HepG2 (cell line): ENCODE results near the gene TASP1. TPM values are rescaled to one million over a fixed set of nuclear protein-coding genes. Genes with fewer than 3 reads are reported as not detected.

Source experiments
- ATAC-seq: fragments of 200-7000 bp; cut with Tn5 transposase; 3 replicates; pipeline ENCODE4 v1.9.1; 2020; ENCODE audit warnings: mild to moderate bottlenecking, moderate library complexity
- BruUV-seq: library from RNA; stranded (reverse); fragments of 400-500 nt; replicated peaks from 2 replicates; lab custom pipeline; 2021; lab: Mats Ljungman, UMichigan
- CTCF ChIA-PET: fragments of 300-600 bp; formaldehyde crosslinking; extraction: SDS; loops from one replicate; lab custom pipeline; 2021; ENCODE audit warnings: low total read pairs, inconsistent platforms, low intra/inter-chr PET ratio; lab: Yijun Ruan, JAX
- POLR2A ChIA-PET: fragments of 350-600 bp; sonication (Branson Sonifier 250); formaldehyde crosslinking; loops from one replicate; lab custom pipeline; 2020; ENCODE audit warnings: antibody characterized with exemption, inconsistent platforms; lab: Yijun Ruan, JAX
- DNase-seq: peaks from one replicate; pipeline ENCODE4 v3.0.0-alpha.2; 2015; ENCODE audit warnings: low spot score
- FAIRE-seq: peaks from 3 replicates; lab custom pipeline; 2011; peaks lifted over from hg19 to GRCh38; lab: Jason Lieb, UNC
- H2AFZ ChIP-seq: one replicate; pipeline ENCODE4 v1.6.1; 2011; ENCODE audit warnings: low read length, inconsistent platforms
- H3K27ac ChIP-seq: fragments of 300-600 bp; 3 replicates; pipeline ENCODE4 v1.8.0; 2011; ENCODE audit warnings: mixed run types, mild to moderate bottlenecking, mixed read lengths, low read length, inconsistent platforms; ENCODE audit not compliant: insufficient read depth; ENCODE audit errors: extremely low read length
- H3K27me3 ChIP-seq, 2 experiments: fragments of 200-600 bp in 1 of 2; 2 replicates in 1 of 2; 3 replicates in 1 of 2; pipeline versions ENCODE4 v1.6.0 to v1.8.0; 2011; ENCODE audit warnings: low read length in 2 of 2, mild to moderate bottlenecking in 2 of 2, moderate library complexity in 2 of 2, inconsistent platforms in 1 of 2; ENCODE audit not compliant: insufficient read depth in 2 of 2, control insufficient read depth in 1 of 2
- H3K36me3 ChIP-seq, 2 experiments: fragments of 200-600 bp in 1 of 2; replicated peaks in 1 of 2; 2 replicates in 1 of 2; 3 replicates in 1 of 2; pipeline versions ENCODE4 v1.5.1 to v1.8.0; 2011; ENCODE audit warnings: low read length in 2 of 2, inconsistent platforms in 1 of 2; ENCODE audit not compliant: insufficient read depth in 2 of 2, control insufficient read depth in 1 of 2
- H3K4me1 ChIP-seq: 2 replicates; pipeline ENCODE4 v1.5.1; 2012; ENCODE audit warnings: low read length, inconsistent platforms; ENCODE audit not compliant: insufficient read depth
- H3K4me2 ChIP-seq: 2 replicates; pipeline ENCODE4 v1.6.0; 2011; ENCODE audit warnings: low read depth, low read length, inconsistent platforms
- H3K4me3 ChIP-seq, 3 experiments: fragments of 200-600 bp in 1 of 3; sonication (generic), shearing (Covaris generic) in 1 of 3; replicated peaks in 1 of 3; 2 replicates each; pipeline ENCODE4 v1.5.1; 2011 to 2016; ENCODE audit warnings: low read length in 3 of 3, inconsistent platforms in 2 of 3, low read depth in 2 of 3, mild to moderate bottlenecking in 2 of 3, control low read depth in 1 of 3, mixed read lengths in 1 of 3; ENCODE audit not compliant: insufficient read depth in 1 of 3
- H3K79me2 ChIP-seq: one replicate; pipeline ENCODE4 v1.6.1; 2011; ENCODE audit warnings: low read length, inconsistent platforms; ENCODE audit not compliant: insufficient read depth
- H3K9ac ChIP-seq: 2 replicates; pipeline ENCODE4 v1.6.0; 2011; ENCODE audit warnings: mild to moderate bottlenecking, low read depth, low read length, inconsistent platforms; ENCODE audit not compliant: insufficient read depth
- H3K9me3 ChIP-seq: 2 replicates; pipeline ENCODE4 v1.5.1; 2012; ENCODE audit warnings: mild to moderate bottlenecking, low read length
- H4K20me1 ChIP-seq: 2 replicates; pipeline ENCODE4 v1.6.0; 2011; ENCODE audit warnings: inconsistent platforms, mild to moderate bottlenecking, low read length, moderate library complexity; ENCODE audit not compliant: insufficient read depth
- ELK4 ChIP-seq: sonication (generic); formaldehyde crosslinking; IDR thresholded peaks from 2 replicates; pipeline ENCODE4 v1.9.0; 2021; ENCODE audit warnings: missing genetic modification reagents, borderline replicate concordance
- GABPA ChIP-seq, 2 experiments: IDR thresholded peaks; 2 replicates each; pipeline ENCODE4 v1.6.1; 2011 to 2016; ENCODE audit warnings: low read depth in 2 of 2, low read length in 1 of 2, missing biosample characterization in 1 of 2, missing genetic modification characterization in 1 of 2
- MAFK ChIP-seq, 2 experiments: IDR thresholded peaks in 1 of 2; conservative IDR thresholded peaks in 1 of 2; 2 replicates each; pipeline ENCODE4 v1.6.1; 2011; ENCODE audit warnings: improper control_type of control experiment in 2 of 2, low read length in 2 of 2
- MBD4 ChIP-seq: IDR thresholded peaks from 2 replicates; pipeline ENCODE4 v1.6.1; 2012; ENCODE audit warnings: low read length, inconsistent platforms, borderline replicate concordance
- SRF ChIP-seq: IDR thresholded peaks from 2 replicates; pipeline ENCODE4 v1.6.1; 2011; ENCODE audit warnings: mild to moderate bottlenecking, low read depth, low read length, moderate library complexity
- UBTF ChIP-seq: sonication (generic); formaldehyde crosslinking; IDR thresholded peaks from 2 replicates; pipeline ENCODE4 v1.4.0; 2020; ENCODE audit warnings: mild to moderate bottlenecking, missing genetic modification reagents
- ZBTB4 ChIP-seq: sonication (generic); formaldehyde crosslinking; IDR thresholded peaks from 2 replicates; pipeline ENCODE4 v1.4.0; 2020; ENCODE audit warnings: missing genetic modification reagents, mild to moderate bottlenecking, borderline replicate concordance
- ZKSCAN5 ChIP-seq: sonication (generic); formaldehyde crosslinking; IDR thresholded peaks from 2 replicates; pipeline ENCODE4 v1.5.1; 2020; ENCODE audit warnings: mild to moderate bottlenecking, missing genetic modification reagents
- ZMYM3 ChIP-seq: sonication (generic); formaldehyde crosslinking; IDR thresholded peaks from 2 replicates; pipeline ENCODE4 v1.5.1; 2020; ENCODE audit warnings: mild to moderate bottlenecking, missing genetic modification reagents
- ZNF460 ChIP-seq: sonication (generic); formaldehyde crosslinking; IDR thresholded peaks from 2 replicates; pipeline ENCODE4 v1.5.1; 2020; ENCODE audit warnings: missing genetic modification reagents, mild to moderate bottlenecking, borderline replicate concordance
- ZNF530 ChIP-seq: sonication (generic); formaldehyde crosslinking; IDR thresholded peaks from 2 replicates; pipeline ENCODE4 v1.5.0; 2020; ENCODE audit warnings: low read depth, mild to moderate bottlenecking, missing genetic modification reagents
- ZNF557 ChIP-seq: sonication (generic); formaldehyde crosslinking; IDR thresholded peaks from 2 replicates; pipeline ENCODE4 v1.4.0; 2020; ENCODE audit warnings: missing genetic modification reagents
- ZNF614 ChIP-seq: IDR thresholded peaks from 2 replicates; pipeline ENCODE4 v1.6.1; 2018; ENCODE audit warnings: missing biosample characterization, missing genetic modification reagents, inconsistent platforms, borderline replicate concordance
- ZNF670 ChIP-seq: sonication (generic); formaldehyde crosslinking; IDR thresholded peaks from 2 replicates; pipeline ENCODE4 v1.8.0; 2022; ENCODE audit warnings: mild to moderate bottlenecking, missing genetic modification reagents, borderline replicate concordance
- WGBS: methylation state at CpG from one replicate; pipeline ENCODE4 v1.1.6; 2017; ENCODE audit warnings: low lambda C conversion rate; 5-methylcytosine and 5-hydroxymethylcytosine counted together
- in situ Hi-C: cut with HindIII; loops from 2 replicates; pipeline ENCODE4 v1.10.0; 2017; ENCODE audit warnings: low pct_unique_long_range_greater_than_20kb; ENCODE audit not compliant: extremely low pct_ligation_motif_present
- intact Hi-C: fragments of 100-400 bp; cut with micrococcal nuclease; formaldehyde crosslinking; loops from one replicate; pipeline ENCODE4 v1.10.0; 2022; ENCODE audit not compliant: unreplicated experiment
- polyA plus RNA-seq, 8 experiments: library from polyadenylated mRNA; depleted of rRNA in 3 of 8; stranded (reverse) in 7 of 8; unstranded in 1 of 8; fragments of >200 nt; fragmentation: Illumina TruSeq in 4 of 8; extraction: Trizol in 4 of 8; gene quantifications; 2 replicates each; pipeline versions ENCODE4 v1.2.1 to v1.2.3, GENCODE V29; 2011 to 2016; ENCODE audit warnings: low read depth in 4 of 8, missing spikeins in 1 of 8, mixed read lengths in 1 of 8; ENCODE audit not compliant: insufficient read depth in 1 of 8
- total RNA-seq, 5 experiments: library from RNA; depleted of rRNA; stranded (reverse); fragments of >200 nt; fragmentation: Illumina TruSeq; extraction: Trizol; gene quantifications; 2 replicates each; pipeline ENCODE4 v1.2.3, GENCODE V29; 2016; ENCODE audit warnings: low read depth in 1 of 5

TASP1 gene
- total and polyA plus RNA-seq, 2 of the 13 experiments (the other 11 are each of a cell fraction or from before 2014, with no cell fraction given) = 10.0 to 25.2 TPM

- H3K4me2 ChIP-seq = no peak overlapping the region
- FAIRE-seq = no peak
- H3K9me3 ChIP-seq = no peaks in the 10 kb centered on the region
- no peaks in the 10 kb centered on the region for H3K27me3 ChIP-seq
- H3K79me2 ChIP-seq = no peaks in the 10 kb centered on the region
- no peak overlapping the region for H3K9ac ChIP-seq
- no peak for DNase-seq
- POLR2A ChIA-PET = no interaction called here
- H3K27ac ChIP-seq = no peak overlapping the region
- in situ Hi-C loops (no loop called here), intact Hi-C loops (no loop called here)
- ATAC-seq = no peak
- H3K4me1 ChIP-seq = peaks cover 66% of the 10 kb centered on the region
- 75% methylated on average over 12 of the region's 12 CpGs for WGBS
- BruUV-seq = no TSS peak
- no peak overlapping the region for H3K4me3 ChIP-seq
- H4K20me1 ChIP-seq = no peaks in the 10 kb centered on the region
- CTCF ChIA-PET = no interaction called here
- H2AFZ ChIP-seq = no peak overlapping the region
- H3K36me3 ChIP-seq = no peaks in the 10 kb centered on the region
- TF ChIP-seq ZNF530 (CRISPR knock-in tag) = no peak
- TF ChIP-seq MAFK (conservative IDR thresholded peaks at IDR 0.05 in 1 of 2, IDR thresholded peaks at IDR 0.05 in 1 of 2; ENCODE audit: low read length in 2 of 2) = no peak
- no peak for TF ChIP-seq ZNF557
- TF ChIP-seq ZKSCAN5 (CRISPR knock-in tag) = no peak
- no peak for TF ChIP-seq ZNF614
- TF ChIP-seq ZBTB4 (CRISPR knock-in tag) = peak; percentile 35; the same call in 1 of the 2 replicates
- TF ChIP-seq GABPA (IDR thresholded peaks at IDR 0.05; ENCODE audit: low read depth, low read length) = no peak
- TF ChIP-seq GABPA (CRISPR knock-in tag; IDR thresholded peaks at IDR 0.05; ENCODE audit: low read depth) = no peak
- 0 out of 2 replicates have a peak, but pooled peaks have one; percentile 29 for TF ChIP-seq UBTF (CRISPR knock-in tag)
- TF ChIP-seq SRF = no peak
- TF ChIP-seq ZNF670 (CRISPR knock-in tag) = no peak
- no peak for TF ChIP-seq ZNF460 (CRISPR knock-in tag)
- no peak for TF ChIP-seq ZMYM3 (CRISPR knock-in tag)
- no peak for TF ChIP-seq MBD4
- TF ChIP-seq ELK4 (CRISPR knock-in tag) = no peak
Observed at GRCh38 chr20:13342469-13343242, 296.1 kb downstream of the TASP1 start.
